ENCODE results near the gene ABITRAM. TPM values are rescaled to one million over a fixed set of nuclear protein-coding genes. Genes with fewer than 3 reads are reported as not detected.
A peak's percentile ranks its signal among the peaks of the same experiment; 100 is the strongest.

The ABITRAM gene
- polyA plus RNA-seq, 1 donor: 22.7 TPM

DNA sequence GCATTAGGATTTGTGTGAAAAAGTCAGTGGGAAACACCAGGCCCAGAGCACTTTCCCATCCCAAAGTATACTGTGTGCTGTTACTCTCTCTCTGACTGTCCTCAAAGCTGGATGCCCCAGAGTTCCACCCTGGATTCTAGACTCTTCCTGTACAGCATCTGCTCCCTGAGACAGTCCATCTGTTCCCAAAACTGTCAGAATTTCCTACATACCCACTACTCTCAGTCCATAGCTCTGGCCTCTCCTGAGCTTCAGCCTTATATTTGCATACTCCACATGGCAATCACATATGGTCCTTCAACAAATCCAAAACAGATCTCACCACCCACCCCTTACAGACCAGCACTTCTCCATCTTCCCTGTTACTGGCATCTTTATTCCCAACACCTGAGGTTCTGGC, 9.7 kb upstream of the ABITRAM start:
- Histone ChIP-seq H3K36me3 (ENCODE audit: control insufficient read depth, insufficient read depth, low read length) (peaks cover 71% of the 10 kb centered on the region), H3K27ac (ENCODE audit: low read length) (no peak overlapping the region), H3K9me3 (ENCODE audit: control insufficient read depth, low read depth, low read length) (no peaks in the 10 kb centered on the region), H3K27me3 (ENCODE audit: control insufficient read depth, insufficient read depth, low read length) (no peaks in the 10 kb centered on the region), H3K4me1 (ENCODE audit: control insufficient read depth, insufficient read depth, low read length) (no peaks in the 10 kb centered on the region), H3K4me3 (ENCODE audit: low read length) (no peak overlapping the region)
- no peak for DNase-seq

DNA sequence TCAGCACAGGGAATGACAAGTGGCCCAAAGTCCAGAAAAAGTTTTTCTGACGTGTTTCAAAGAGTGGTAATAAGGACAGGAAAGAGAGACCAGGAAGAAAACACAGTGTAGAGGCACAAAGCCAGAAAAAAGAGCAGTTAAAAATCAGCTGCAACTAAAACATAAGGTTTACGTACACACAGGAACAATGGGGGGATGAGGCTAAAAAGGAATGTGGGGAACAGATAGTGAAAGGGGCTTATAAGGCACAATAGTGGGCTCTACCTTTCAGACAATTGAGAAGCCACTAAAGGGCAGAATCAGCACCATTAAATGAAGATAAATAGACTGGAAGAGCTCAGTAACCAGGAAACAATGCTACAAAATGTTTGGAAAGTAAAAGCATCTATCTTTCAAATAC, 5.8 kb upstream of the ABITRAM start:
- Histone ChIP-seq H3K27ac (ENCODE audit: low read length) (no peak overlapping the region), H3K4me1 (ENCODE audit: control insufficient read depth, insufficient read depth, low read length) (peaks cover 5% of the 10 kb centered on the region), H3K4me3 (ENCODE audit: low read length) (no peak overlapping the region), H3K27me3 (ENCODE audit: control insufficient read depth, insufficient read depth, low read length) (no peaks in the 10 kb centered on the region), H3K9me3 (ENCODE audit: control insufficient read depth, low read depth, low read length) (no peaks in the 10 kb centered on the region), H3K36me3 (ENCODE audit: control insufficient read depth, insufficient read depth, low read length) (peaks cover 57% of the 10 kb centered on the region)
- 100% methylated on average over 2 of the region's 2 CpGs for WGBS (ENCODE audit: insufficient coverage, low lambda C conversion rate)
- no peak for DNase-seq

DNA sequence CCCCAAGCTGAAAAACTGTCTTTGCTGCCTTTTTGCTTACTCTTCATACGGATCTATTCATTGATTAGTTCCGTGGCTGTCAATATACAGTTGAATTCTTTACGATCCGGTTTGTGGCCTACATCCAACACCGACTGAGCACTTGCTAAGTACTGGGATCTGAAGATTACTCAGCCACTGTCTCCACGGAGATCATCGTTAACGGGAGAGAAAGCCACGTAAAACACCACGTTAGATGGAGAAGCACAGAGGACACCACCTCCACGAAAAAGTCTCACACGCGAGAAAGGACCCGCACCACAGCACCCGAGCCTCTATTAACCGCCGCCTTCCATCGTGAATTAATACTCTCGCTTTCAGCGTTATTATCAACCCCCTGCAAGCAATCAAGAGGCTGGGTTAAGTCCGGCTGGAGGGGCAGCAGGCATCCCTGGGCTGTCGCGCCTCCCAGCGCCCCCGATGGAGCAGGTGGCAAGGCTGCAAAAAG, 926 bp upstream of the ABITRAM start:
- Histone ChIP-seq H3K27me3 (ENCODE audit: control insufficient read depth, insufficient read depth, low read length) (no peaks in the 10 kb centered on the region), H3K27ac (ENCODE audit: low read length) (peak overlapping the region; percentile 98), H3K4me3 (ENCODE audit: low read length) (peak overlapping the region; percentile 95), H3K4me1 (ENCODE audit: control insufficient read depth, insufficient read depth, low read length) (peaks cover 8% of the 10 kb centered on the region), H3K36me3 (ENCODE audit: control insufficient read depth, insufficient read depth, low read length) (peaks cover 20% of the 10 kb centered on the region), H3K9me3 (ENCODE audit: control insufficient read depth, low read depth, low read length) (no peaks in the 10 kb centered on the region)
- DNase-seq: no peak
- no CpG with 5 or more reads among the region's 25 CpGs for WGBS (ENCODE audit: insufficient coverage, low lambda C conversion rate)

DNA sequence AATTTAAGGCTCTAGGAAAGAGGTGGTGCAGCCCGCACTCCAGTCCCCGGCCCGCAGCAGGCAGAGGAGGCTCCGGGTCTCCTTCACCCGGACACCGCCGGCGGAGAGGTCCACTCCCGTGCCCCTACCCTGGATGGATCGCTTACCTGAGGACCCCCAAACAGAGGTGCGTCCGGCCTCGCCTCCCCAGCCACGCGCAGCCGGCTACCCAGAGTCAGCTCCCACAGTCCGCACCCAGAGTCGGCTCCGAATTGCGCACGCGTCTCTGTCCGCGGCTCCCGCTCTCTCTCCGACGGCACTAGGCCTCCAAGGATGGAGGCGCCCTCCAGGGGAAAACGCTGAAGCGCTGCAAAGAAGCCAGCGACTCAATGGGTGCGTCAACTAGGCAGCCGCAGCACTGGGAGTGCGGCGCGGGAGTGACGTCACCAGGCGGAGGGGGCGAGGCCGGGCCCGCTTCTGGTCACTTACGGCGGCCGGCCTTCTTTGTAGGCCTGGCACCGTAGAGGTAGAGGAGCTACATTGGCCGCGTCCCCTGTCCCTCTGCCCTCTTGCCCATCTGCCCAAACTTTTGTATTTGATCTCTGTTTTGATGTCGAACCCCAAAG, 380 bp upstream of the ABITRAM start, which contains the start of gene ELP1:
Gene ELP1, minus strand, starts transcription at position 407 of the 605 bp plus-strand sequence. CDS start 2,978 bp downstream, outside the sequence.
- peak; percentile 93 to 95 for DNase-seq
- Histone ChIP-seq H3K9me3 (ENCODE audit: control insufficient read depth, low read depth, low read length) (no peaks in the 10 kb centered on the region), H3K27me3 (ENCODE audit: control insufficient read depth, insufficient read depth, low read length) (no peaks in the 10 kb centered on the region), H3K4me1 (ENCODE audit: control insufficient read depth, insufficient read depth, low read length) (peaks cover 8% of the 10 kb centered on the region), H3K4me3 (ENCODE audit: low read length) (peak within 1 kb of the TSS; percentile 95), H3K27ac (ENCODE audit: low read length) (peak within 1 kb of the TSS; percentile 98), H3K36me3 (ENCODE audit: control insufficient read depth, insufficient read depth, low read length) (peaks cover 15% of the 10 kb centered on the region)
- no CpG with 5 or more reads among the region's 48 CpGs for WGBS (ENCODE audit: insufficient coverage, low lambda C conversion rate)

DNA sequence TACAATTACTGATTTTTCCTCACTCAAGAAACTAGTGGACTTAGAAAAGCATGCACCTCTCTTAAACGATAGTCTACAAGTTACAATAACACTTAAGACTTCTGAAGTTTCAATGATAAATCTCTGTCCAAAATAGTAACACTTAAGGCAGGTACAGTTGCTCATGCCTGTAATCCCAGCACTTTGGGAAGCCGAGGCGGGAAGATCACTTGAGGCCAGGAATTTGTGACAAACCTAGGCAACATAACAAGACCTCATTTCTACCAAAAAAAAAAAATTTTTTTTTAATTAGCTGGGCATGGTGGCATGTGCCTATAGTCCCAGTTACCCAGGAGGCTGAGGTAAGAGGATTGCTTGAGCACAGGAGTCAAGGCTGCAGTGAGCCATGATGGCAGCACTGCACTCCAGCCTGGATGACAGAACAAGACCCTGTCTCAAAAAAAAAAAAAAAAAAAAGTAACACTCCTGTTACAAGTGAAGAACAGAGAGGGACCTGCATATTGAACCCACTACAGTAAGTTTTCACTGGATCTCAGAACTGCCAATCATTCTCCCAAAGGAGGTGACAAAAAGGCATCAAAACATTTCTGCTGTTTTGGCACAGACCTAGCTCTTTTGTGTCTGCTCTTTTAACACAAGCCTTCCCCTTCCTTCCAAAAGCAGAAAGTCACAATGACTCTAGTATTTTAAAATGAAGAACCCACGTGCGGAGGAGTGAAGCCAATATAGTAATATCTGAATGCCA, 3.5 kb downstream of the ABITRAM start:
- no peak overlapping the region for H3K4me3 ChIP-seq (ENCODE audit: low read length)
- DNase-seq: no peak
- no peak overlapping the region for H3K27ac ChIP-seq (ENCODE audit: low read length)
- H3K9me3 ChIP-seq (ENCODE audit: control insufficient read depth, low read depth, low read length): no peaks in the 10 kb centered on the region
- peaks cover 17% of the 10 kb centered on the region for H3K36me3 ChIP-seq (ENCODE audit: control insufficient read depth, insufficient read depth, low read length)
- H3K4me1 ChIP-seq (ENCODE audit: control insufficient read depth, insufficient read depth, low read length): peaks cover 5% of the 10 kb centered on the region
- no peaks in the 10 kb centered on the region for H3K27me3 ChIP-seq (ENCODE audit: control insufficient read depth, insufficient read depth, low read length)
- 100% methylated on average over 2 of the region's 5 CpGs for WGBS (ENCODE audit: insufficient coverage, low lambda C conversion rate)

DNA sequence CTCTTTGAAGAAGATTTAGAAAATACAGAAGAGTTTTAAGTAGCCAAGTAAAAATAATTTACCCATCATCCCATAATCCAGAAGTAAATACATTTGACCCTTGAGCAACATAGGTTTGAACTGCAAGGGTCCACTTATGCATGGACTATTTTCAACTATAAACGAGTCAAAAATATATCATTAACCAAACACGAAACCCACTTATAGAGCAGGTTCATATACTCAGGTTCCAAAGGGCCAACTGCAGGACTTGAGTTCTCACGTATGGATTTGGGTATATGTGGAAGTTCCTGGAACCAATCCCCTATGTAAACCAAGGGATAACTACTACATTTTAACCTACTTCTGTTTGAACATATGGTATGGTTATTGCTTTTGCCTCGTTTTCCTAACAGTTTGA, 5.8 kb downstream of the ABITRAM start:
- H3K27me3 ChIP-seq (ENCODE audit: control insufficient read depth, insufficient read depth, low read length): no peaks in the 10 kb centered on the region
- no peak overlapping the region for H3K27ac ChIP-seq (ENCODE audit: low read length)
- H3K4me1 ChIP-seq (ENCODE audit: control insufficient read depth, insufficient read depth, low read length): peaks cover 4% of the 10 kb centered on the region
- WGBS (ENCODE audit: insufficient coverage, low lambda C conversion rate): 100% methylated on average over 1 of the region's 4 CpGs
- peaks cover 17% of the 10 kb centered on the region for H3K36me3 ChIP-seq (ENCODE audit: control insufficient read depth, insufficient read depth, low read length)
- no peaks in the 10 kb centered on the region for H3K9me3 ChIP-seq (ENCODE audit: control insufficient read depth, low read depth, low read length)
- DNase-seq: no peak
- no peak overlapping the region for H3K4me3 ChIP-seq (ENCODE audit: low read length)

DNA sequence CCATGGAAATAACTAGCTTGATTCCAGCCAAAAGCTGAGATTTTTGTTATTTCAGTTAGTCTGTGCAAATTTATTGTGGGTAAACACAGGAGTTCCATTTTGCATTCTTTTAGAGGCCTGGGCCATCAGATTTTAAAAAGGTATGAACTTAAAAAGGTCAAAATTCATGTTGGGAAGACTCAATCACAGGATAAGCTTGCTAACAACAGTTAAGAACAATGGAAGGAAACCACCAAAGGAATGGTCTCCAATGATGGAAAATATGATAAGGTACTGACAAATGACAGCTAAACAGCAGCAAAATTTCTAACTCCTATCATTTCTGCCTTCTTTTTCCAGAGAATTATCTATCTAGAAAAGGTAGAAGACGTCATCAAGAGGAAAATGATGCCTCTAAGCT, 16.0 kb downstream of the ABITRAM start:
- Histone ChIP-seq H3K9me3 (ENCODE audit: control insufficient read depth, low read depth, low read length) (no peaks in the 10 kb centered on the region), H3K27ac (ENCODE audit: low read length) (no peak overlapping the region), H3K4me1 (ENCODE audit: control insufficient read depth, insufficient read depth, low read length) (no peaks in the 10 kb centered on the region), H3K27me3 (ENCODE audit: control insufficient read depth, insufficient read depth, low read length) (no peaks in the 10 kb centered on the region), H3K36me3 (ENCODE audit: control insufficient read depth, insufficient read depth, low read length) (no peaks in the 10 kb centered on the region), H3K4me3 (ENCODE audit: low read length) (no peak overlapping the region)
- 83% methylated on average over 1 of the region's 1 CpG for WGBS (ENCODE audit: insufficient coverage, low lambda C conversion rate)
- no peak for DNase-seq

DNA sequence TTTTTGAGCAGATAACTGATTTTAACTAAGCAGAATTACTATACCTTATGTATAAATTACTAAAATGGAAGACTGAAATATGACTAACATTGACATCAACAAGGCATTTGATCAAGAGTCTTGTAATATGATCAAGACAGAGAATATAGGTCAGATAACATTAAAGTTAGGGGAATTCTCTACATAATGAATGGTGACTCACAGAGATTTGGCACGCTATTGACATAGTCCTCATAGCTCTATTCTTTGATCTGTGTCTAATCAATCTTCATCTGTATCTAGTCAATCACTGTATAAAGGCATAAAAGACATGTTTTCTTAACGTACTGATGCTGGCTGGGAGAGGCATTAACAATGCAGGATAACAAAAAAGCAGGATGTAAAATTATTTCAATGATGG, 17.4 kb downstream of the ABITRAM start:
- Histone ChIP-seq H3K36me3 (ENCODE audit: control insufficient read depth, insufficient read depth, low read length) (no peaks in the 10 kb centered on the region), H3K27ac (ENCODE audit: low read length) (no peak overlapping the region), H3K4me3 (ENCODE audit: low read length) (no peak overlapping the region), H3K9me3 (ENCODE audit: control insufficient read depth, low read depth, low read length) (no peaks in the 10 kb centered on the region), H3K4me1 (ENCODE audit: control insufficient read depth, insufficient read depth, low read length) (no peaks in the 10 kb centered on the region), H3K27me3 (ENCODE audit: control insufficient read depth, insufficient read depth, low read length) (no peaks in the 10 kb centered on the region)
- no peak for DNase-seq
- 88% methylated on average over 1 of the region's 2 CpGs for WGBS (ENCODE audit: insufficient coverage, low lambda C conversion rate)

DNA sequence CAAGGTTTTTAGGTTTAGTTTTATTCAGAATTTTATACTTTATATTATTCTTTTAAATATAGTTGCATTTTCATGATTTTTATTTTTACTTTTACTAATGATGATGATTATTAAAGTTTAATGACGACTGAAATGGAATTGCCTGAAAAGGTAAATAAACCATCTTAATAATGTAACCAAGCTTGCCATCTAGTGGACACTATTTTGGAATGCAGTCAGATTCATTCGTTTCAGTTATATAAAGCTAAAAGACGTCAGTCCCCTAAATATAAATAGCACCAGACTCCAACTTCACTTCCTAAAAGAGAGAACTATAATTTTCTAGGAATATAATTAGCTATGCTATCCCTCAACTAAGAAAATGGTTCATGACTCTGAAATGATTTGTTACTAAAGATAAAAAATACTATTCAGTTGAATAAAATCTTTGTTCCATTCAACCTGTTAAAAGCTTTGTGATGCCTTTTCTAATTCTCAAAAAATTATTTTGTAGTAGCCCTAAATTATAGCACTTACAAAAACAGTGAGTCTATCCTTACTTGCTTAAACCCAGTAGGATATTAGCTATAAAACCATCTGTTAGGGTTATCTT, 19.9 kb downstream of the ABITRAM start:
- 0% methylated on average over 1 of the region's 3 CpGs for WGBS (ENCODE audit: insufficient coverage, low lambda C conversion rate)
- Histone ChIP-seq H3K27ac (ENCODE audit: low read length) (no peak overlapping the region), H3K4me1 (ENCODE audit: control insufficient read depth, insufficient read depth, low read length) (no peaks in the 10 kb centered on the region), H3K27me3 (ENCODE audit: control insufficient read depth, insufficient read depth, low read length) (no peaks in the 10 kb centered on the region), H3K36me3 (ENCODE audit: control insufficient read depth, insufficient read depth, low read length) (no peaks in the 10 kb centered on the region), H3K9me3 (ENCODE audit: control insufficient read depth, low read depth, low read length) (no peaks in the 10 kb centered on the region), H3K4me3 (ENCODE audit: low read length) (no peak overlapping the region)
- peak in 1 of 2 donors; percentile 23 for DNase-seq

DNA sequence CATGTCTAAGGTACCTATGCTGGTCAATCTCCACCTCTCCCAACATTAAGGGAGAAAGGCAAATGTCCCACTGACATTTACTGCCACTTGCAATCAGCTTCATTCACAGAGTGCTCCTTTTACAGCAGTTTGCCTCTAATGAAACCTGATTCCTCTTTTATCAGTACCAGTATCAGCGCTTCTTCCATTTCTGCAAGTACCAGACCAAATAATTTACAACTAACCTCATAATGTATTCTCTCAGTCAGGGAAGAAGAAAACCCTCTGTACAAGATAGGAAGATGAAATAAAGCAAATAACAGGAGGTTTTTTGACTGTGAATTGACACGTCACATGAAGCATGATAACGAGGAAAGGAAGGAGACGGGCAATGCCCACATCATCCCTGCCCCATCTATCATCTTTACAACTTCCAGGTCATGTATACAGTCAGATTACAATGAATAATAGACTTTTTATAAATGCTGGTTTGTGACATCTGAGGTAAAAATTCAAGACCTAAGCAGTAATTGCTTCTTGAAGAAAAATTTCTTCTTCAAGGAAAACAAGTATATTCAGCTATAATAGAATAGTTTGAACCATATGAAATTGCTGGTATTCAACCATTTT, 21.9 kb downstream of the ABITRAM start:
- H3K27ac ChIP-seq (ENCODE audit: low read length): no peak overlapping the region
- no peak for DNase-seq
- H3K4me3 ChIP-seq (ENCODE audit: low read length): no peak overlapping the region
- WGBS (ENCODE audit: insufficient coverage, low lambda C conversion rate): 100% methylated on average over 1 of the region's 4 CpGs
- no peaks in the 10 kb centered on the region for H3K36me3 ChIP-seq (ENCODE audit: control insufficient read depth, insufficient read depth, low read length)
- H3K9me3 ChIP-seq (ENCODE audit: control insufficient read depth, low read depth, low read length): no peaks in the 10 kb centered on the region
- H3K4me1 ChIP-seq (ENCODE audit: control insufficient read depth, insufficient read depth, low read length): no peaks in the 10 kb centered on the region
- H3K27me3 ChIP-seq (ENCODE audit: control insufficient read depth, insufficient read depth, low read length): no peaks in the 10 kb centered on the region

Data from large intestine (tissue), 3 donors.